ENCODE data around the gene GTF2IRD2.
"Not testable (repeated sequence)": the region's sequence is repeated elsewhere in the genome, so short reads cannot be mapped to it uniquely, and the experiment has no call there.

- not testable (repeated sequence) for TF ChIP-seq EP300 (IDR thresholded peaks at IDR 0.05; ENCODE audit: borderline replicate concordance in 1 of 2, low read depth in 2 of 2, low read length in 2 of 2); SIN3A (conservative IDR thresholded peaks at IDR 0.05 in 1 of 2, IDR thresholded peaks at IDR 0.05 in 1 of 2; ENCODE audit: low read depth in 1 of 2, low read length in 2 of 2); MAX (IDR thresholded peaks at IDR 0.05); CTCF (IDR thresholded peaks at IDR 0.05; ENCODE audit: control extremely low read depth in 1 of 3, insufficient read depth in 1 of 3, low read depth in 1 of 3, low read length in 3 of 3); CREB1 (IDR thresholded peaks at IDR 0.05); HDAC2 (IDR thresholded peaks at IDR 0.05; ENCODE audit: borderline replicate concordance in 1 of 2, low read depth in 2 of 2, low read length in 2 of 2); POLR2AphosphoS5 (IDR thresholded peaks at IDR 0.05; ENCODE audit: low read depth, low read length); BACH1 (IDR thresholded peaks at IDR 0.05; ENCODE audit: low read length)
Measured at GRCh38 chr7:74874104-74874747, 22.8 kb upstream of the GTF2IRD2 start.
